ENCODE measurements around the gene HOXC12.

HOXC12 gene

DNA sequence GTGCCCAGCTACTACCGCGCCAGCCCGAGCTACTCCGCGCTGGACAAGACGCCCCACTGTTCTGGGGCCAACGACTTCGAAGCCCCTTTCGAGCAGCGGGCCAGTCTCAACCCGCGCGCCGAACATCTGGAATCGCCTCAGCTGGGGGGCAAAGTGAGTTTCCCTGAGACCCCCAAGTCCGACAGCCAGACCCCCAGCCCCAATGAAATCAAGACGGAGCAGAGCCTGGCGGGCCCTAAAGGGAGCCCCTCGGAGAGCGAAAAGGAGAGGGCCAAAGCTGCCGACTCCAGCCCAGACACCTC lies 30.9 kb downstream of the HOXC12 start:
- DNase-seq, result no peak

- peak; percentile 80 for DNase-seq
Observed at GRCh38 chr12:53985994-53986685, 31.4 kb downstream of the HOXC12 start.

DNA sequence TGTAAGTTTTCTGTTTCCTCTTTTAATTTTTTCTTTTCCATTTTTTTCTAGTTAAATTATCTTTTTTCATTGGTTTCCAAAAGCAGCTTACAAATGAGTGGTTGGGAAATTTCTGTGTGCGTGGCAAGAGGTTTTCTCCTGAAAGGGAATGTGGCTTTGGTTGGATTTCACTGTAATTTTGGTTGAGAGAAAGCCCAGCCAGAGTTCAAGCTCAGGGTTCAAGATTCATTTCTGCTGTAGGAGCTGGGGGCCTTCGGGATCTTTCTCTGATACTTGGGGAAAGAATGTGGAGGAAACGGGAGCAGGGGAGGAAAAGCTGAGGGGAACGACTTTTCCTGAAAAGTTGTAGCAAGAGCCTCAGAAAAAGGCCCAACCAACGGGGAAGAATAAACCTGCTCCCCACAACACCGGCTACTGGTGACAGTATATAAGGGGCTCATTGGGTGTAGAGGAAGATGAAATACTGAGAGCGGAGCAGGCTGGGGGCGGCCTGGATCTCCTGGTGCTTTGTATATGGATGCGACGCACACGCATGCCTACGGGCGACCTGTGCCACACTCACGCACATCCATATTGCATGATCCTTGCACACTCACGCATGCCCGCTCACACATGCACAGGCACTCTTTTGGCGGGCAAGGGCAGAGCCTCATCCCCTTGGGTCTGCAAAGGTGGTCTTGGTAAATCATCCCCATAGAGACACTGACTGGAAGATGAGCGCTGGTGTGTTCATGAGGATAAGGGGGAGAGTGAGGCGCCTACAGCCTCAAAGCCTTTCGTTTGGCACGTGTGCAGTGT lies 32.2 kb downstream of the HOXC12 start:
- DNase-seq, result no peak

GRCh38 chr12:53987787-53988230 lies 33.1 kb downstream of the HOXC12 start:
- DNase-seq, result no peak

GRCh38 chr12:53988541-53989226 lies 34.0 kb downstream of the HOXC12 start:
- no peak for DNase-seq

GRCh38 chr12:53989227-53990113 lies 34.8 kb downstream of the HOXC12 start:
- peak; percentile 82 for DNase-seq

DNA sequence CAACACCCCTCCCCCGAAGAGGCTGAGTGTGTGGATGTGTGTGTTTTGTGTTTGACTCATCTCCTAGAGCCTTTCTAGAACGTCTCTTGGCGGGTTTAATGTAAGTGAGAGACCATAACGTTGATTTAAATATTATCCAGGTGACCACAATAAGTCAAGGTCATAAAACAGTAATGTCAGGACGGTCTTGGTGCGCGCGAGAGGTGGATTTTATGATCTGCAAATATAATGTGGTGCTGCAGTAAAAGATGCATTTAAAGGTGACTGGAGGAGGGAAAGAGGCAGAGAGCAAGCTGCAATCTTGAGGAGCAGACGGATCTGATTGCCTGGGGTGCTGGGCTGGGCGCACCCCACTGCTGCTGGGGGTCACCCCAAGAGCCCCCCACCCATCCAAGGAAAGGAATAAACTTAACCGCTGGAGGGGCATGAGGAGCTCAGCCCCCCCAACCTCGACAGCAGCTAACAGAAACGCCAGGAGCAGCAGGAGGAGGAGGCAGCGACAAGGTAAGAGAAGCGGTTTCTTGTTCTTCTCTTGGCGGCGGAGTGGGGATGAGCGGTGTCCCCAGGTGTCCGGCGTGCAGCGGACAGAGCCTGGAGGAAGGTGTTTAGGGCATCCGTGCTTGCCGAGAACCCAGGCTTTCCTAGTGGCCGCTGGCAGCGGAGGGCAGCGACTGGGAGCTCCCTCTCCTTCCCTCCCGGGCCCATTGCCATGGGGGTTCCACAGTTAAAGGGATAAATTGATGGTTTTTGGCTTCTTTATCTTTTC lies 35.8 kb downstream of the HOXC12 start:
- peak; percentile 86 for DNase-seq

DNA sequence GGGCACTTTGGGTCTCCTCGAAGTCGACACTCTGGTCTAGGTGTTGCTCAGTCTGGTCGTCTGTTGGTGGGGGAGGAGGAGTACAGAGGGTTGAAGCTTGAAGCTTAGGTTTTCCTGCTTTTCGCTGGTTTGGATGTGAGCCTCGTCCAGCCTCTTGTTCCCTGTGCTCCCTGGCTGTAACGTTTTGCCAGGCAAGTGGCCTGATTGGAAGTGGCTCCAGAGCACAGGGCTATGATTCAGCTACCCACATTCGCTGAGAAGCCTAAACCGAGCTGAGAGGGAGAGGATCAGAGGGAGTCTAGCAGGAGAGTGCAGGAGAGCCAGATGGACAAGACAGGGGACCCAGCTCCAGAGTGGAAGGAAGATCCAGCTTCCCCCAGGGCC lies 36.4 kb downstream of the HOXC12 start:
- DNase-seq, result peak; percentile 70

DNA sequence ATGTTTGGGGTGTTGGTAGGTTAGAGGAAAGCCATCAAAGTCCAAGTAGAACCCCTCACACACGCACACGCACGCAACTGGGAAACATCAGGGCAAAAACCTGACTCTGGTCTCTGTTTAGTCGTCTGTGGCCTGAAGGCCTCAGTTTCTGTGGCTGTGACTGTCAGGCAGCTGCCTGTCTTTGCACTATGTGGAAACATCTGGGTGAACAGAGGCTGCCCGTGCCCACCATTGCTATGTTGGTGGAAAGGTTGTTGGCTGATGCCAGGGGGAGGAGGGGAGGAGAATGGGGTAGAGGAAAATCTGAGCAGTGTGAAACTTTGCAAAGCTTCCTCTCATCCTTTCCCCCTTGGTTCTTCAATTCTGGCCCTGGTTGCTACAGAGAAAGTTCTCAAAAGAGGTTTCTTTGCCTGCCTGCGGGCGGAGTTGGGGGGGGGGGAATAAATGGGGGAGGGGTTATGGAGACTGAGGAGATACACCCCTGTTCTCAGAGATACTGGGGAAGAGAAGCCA lies 37.7 kb downstream of the HOXC12 start:
- DNase-seq, result no peak

DNA sequence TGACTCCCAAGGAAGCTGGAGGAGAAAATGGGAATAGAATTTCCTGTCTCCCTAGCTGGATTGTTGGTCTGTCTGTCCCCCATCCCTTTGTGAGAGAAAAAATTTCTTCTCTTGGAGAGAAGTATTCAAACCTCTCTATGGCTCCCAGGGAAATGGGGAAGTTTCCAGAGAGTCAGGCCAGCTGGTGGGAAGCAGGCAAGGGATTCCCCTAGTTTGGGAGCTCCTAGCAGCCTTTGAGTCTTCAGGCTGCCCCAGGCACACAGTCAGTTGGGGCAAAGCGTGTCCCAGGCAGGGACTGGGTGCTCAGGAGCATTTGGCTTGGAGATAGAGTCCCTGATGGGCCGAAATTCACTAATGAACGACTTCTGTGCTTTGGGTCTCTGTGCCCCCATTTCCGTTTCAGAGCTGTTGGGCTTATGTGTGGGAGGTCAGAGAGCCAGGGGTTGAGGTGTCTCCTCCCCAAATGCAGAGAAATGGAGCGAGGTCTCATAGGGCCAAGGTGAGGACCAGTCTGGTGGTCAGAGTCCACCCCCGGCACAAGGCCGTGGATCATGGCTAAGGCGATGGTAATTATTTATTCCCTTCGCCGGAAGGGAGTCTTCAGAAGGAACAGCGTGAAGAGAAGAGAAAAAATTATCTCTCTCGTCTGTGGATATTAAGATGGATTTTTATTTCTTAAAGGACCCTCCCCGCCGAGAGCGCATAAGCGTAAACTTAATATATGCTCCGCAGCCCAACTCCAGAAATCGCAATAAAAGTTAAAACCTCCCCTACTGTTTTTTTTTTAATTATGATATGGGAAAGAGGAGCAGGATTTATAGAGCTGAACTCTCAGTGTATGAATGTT lies 38.7 kb downstream of the HOXC12 start:
- DNase-seq, result no peak

DNA sequence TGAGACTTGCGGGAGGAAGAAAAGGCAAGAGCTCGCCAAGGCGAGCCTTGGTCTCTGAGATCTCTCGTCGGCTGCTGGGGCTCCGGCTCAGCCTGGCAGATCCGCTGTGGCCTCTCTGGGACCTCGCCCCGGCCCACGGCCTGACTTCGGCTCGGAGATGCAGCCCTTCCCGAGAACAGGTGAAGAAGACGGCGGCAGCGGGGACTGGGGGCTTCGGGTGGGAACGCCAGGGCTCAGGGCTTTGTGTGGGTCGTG lies 39.2 kb downstream of the HOXC12 start:
- DNase-seq, result peak; percentile 59

- DNase-seq, result peak; percentile 85
Observed at GRCh38 chr12:53994264-53995001, 39.7 kb downstream of the HOXC12 start.

DNA sequence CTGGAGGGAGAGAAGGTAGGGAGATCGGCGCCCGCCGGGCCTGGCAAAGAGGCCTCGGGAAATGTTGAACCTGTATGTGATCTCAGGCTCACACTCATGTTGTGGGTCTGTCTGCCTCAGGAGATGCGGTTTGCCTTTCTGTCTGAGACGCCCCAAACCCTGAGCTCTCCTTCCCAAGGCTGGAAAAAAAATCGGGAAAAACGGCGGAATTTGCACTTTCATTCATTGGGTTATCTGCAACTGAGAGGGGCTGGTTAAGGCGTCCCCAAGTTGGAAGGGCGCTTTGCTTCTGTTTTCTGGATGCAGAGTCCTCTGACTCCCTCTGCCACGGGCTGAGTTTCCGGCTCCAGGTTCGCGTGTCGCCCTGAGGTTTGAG lies 40.3 kb downstream of the HOXC12 start:
- DNase-seq, result no peak

DNA sequence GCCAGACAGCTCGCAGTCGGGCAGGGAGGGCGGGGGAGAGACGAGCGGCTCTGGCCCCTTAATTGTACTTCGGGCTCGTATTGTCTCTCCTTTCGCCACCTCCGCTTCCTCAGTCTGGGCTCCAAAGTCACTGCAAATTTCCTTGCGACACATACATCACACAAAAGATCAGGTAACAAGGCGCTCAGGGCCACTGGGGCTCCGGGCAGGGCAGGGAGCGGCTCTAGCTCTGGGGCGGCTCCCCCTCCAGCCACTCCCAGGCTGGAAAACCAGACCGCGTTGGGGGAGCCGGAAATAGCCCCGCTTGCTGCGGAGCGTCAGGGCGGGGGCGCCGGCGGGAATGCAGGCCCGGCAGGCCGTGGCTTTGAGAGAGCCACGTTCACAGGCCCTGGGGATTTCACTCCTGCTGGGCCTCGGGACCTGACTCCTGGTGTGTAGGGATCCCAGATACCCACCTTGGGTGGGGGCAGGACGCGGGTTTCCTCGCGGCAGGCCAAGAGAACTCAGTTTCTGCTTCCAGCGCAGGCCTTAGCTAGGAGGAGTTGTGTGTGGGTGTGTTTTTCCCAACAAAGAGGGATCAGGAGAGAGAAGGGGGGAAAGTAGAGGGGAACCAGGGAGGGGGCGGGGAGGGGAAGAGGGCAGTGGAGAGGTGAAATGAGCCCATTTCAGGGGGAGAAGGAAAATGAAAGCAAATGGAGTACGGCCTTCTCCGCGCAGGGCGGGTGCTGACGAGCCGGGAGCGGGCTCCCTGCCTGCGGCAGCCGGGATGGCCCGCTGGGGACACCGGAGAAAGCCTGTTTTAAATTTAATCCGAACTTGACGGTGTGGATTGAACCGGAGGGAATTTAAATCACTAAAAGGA lies 40.9 kb downstream of the HOXC12 start:
- DNase-seq, result peak; percentile 89

DNA sequence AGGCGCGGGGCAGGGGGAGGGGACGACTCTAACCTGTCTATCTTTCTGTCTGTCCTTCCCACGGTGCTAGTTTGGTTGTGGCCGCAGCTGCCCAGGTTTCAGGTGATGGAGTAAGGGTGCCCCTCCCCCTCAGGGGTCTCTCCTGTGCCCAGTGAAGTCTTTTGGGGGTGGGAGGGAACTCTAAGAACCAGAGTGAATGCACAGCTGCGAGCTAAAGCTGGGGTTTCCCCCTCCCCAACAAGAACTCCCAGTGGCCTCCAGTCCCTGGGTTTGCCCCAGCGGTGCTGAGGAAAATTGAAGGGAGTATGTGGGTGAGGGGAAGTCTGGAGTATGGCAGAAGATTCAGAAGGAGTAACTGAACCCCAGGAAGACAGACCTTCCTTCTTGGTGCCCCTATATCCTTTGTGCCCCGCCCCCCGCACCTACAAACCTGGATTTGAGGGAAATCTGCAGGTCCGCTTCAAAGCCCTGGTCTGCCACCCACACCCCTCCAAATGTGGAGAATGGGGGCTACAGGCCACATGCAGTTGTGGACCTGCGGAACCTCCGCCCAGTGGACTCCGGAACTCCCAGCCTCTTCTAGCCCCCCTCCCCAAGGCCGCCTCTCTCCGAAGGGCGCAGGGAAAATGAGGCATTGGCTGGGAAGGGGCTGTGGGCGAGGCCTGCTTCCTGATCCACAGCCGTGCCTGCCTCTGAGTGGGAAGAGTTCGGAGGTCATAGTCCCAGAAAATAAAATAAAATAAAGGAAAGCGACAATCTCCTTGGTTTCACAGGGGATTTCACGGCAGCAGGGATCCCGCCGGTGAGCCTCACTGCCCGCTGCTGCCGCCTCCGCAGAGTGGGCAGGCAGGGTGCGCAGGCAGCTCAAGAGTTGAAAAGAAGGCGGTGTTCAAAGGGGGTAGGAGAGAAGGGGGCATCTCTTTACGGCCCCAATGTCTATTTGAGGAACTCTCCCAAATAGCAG lies 41.8 kb downstream of the HOXC12 start:
- no peak for DNase-seq

GRCh38 chr12:53997204-53998109 lies 42.8 kb downstream of the HOXC12 start:
- no peak for DNase-seq
